MCF 10A (cell line): Measurements from ENCODE around the gene E2F1. TPM values are rescaled to one million over a fixed set of nuclear protein-coding genes. Genes with fewer than 3 reads are reported as not detected.

ENCODE experiments used
- BruUV-seq: library from RNA; stranded (reverse); fragments of 400-500 nt; replicated peaks from 2 replicates; lab custom pipeline; 2021; lab: Mats Ljungman, UMichigan
- CTCF ChIA-PET: fragments of 300-600 bp; sonication (Branson Sonifier 250); formaldehyde crosslinking; extraction: SDS; loops from one replicate; lab custom pipeline; 2021; ENCODE audit warnings: antibody characterized with exemption, inconsistent platforms; lab: Yijun Ruan, JAX
- POLR2A ChIA-PET: fragments of 300-600, 350-650 bp; sonication (Branson Sonifier 250); formaldehyde crosslinking; extraction: SDS; loops from one replicate; lab custom pipeline; 2020; ENCODE audit warnings: antibody characterized with exemption, inconsistent platforms; lab: Yijun Ruan, JAX
- DNase-seq: peaks from one replicate; pipeline ENCODE4 v3.0.0-alpha.2; 2018; ENCODE audit not compliant: unreplicated experiment
- H3K27ac Mint-ChIP-seq: one replicate; pipeline ENCODE4 v1.8.0; 2022; ENCODE audit warnings: mild to moderate bottlenecking, low read depth, mixed read lengths; ENCODE audit not compliant: unreplicated experiment
- H3K27me3 Mint-ChIP-seq: one replicate; pipeline ENCODE4 v1.8.0; 2022; ENCODE audit warnings: mixed read lengths; ENCODE audit not compliant: insufficient read depth, unreplicated experiment
- H3K36me3 Mint-ChIP-seq: one replicate; pipeline ENCODE4 v1.8.0; 2022; ENCODE audit warnings: mild to moderate bottlenecking, moderate library complexity, mixed read lengths; ENCODE audit not compliant: insufficient read depth, unreplicated experiment
- H3K4me1 Mint-ChIP-seq: one replicate; pipeline ENCODE4 v1.8.0; 2022; ENCODE audit warnings: mixed read lengths; ENCODE audit not compliant: insufficient read depth, unreplicated experiment
- H3K4me3 Mint-ChIP-seq: one replicate; pipeline ENCODE4 v1.8.0; 2022; ENCODE audit warnings: mild to moderate bottlenecking, moderate library complexity, mixed read lengths; ENCODE audit not compliant: unreplicated experiment
- H3K9me3 Mint-ChIP-seq: one replicate; pipeline ENCODE4 v1.8.0; 2022; ENCODE audit warnings: mixed read lengths; ENCODE audit not compliant: unreplicated experiment
- CTCF ChIP-seq: fragments of 200-600 bp; IDR thresholded peaks from one replicate; pipeline ENCODE4 v1.8.0; 2022; ENCODE audit warnings: antibody characterized with exemption, mild to moderate bottlenecking; ENCODE audit not compliant: unreplicated experiment
- intact Hi-C: fragments of 100-400 bp; cut with micrococcal nuclease; formaldehyde crosslinking; loops from 2 replicates; pipeline ENCODE4 v1.14.1; 2022
- total RNA-seq: library from RNA; stranded (reverse); gene quantifications from 2 replicates; pipeline ENCODE4 v1.2.3, GENCODE V29; 2022

Gene E2F1
- total RNA-seq, 1 experiment from 2014 or later, result 3.7 TPM

GRCh38 chr20:33687993-33688937 lies 2.1 kb upstream of the E2F1 start:
- Mint-ChIP-seq H3K4me3 (no peak overlapping the region), H3K9me3 (no peaks in the 10 kb centered on the region), H3K4me1 (peaks cover 13% of the 10 kb centered on the region), H3K27ac (no peak overlapping the region), H3K27me3 (no peaks in the 10 kb centered on the region), H3K36me3 (peaks cover 4% of the 10 kb centered on the region)
- POLR2A ChIA-PET, result interaction anchor here (0.7 kb wide), 1 partner anchor 217 kb away, joined by 3 read pairs; no protein-coding TSS in a partner anchor
- no TSS peak for BruUV-seq
- intact Hi-C loops, result loop anchor here (10.0 kb wide), 1 partner anchor 127 kb away; the partner anchor contains the start of gene CHMP4B
- CTCF ChIA-PET, result interaction anchor here (0.7 to 2.2 kb wide), 2 partner anchors 20 to 32 kb away, joined by 4 to 7 read pairs; partner anchors contain the start of gene PXMP4
- no peak for DNase-seq
- TF ChIP-seq CTCF, result no peak

- BruUV-seq, result no TSS peak
- Mint-ChIP-seq H3K27ac (no peak overlapping the region), H3K9me3 (no peaks in the 10 kb centered on the region), H3K4me1 (peaks cover 13% of the 10 kb centered on the region), H3K27me3 (no peaks in the 10 kb centered on the region), H3K4me3 (no peak overlapping the region), H3K36me3 (peaks cover 4% of the 10 kb centered on the region)
- no peak for TF ChIP-seq CTCF
- DNase-seq, result no peak
- intact Hi-C loops, result loop anchor here (10.0 kb wide), 1 partner anchor 127 kb away; the partner anchor contains the start of gene CHMP4B
- ChIA-PET POLR2A (interaction anchor here (0.6 to 0.7 kb wide), 4 partner anchors 17 to 489 kb away, joined by 3 to 5 read pairs (median 3); no protein-coding TSS in a partner anchor), CTCF (interaction anchor here (0.7 to 2.2 kb wide), 2 partner anchors 19 to 33 kb away, joined by 4 to 7 read pairs; partner anchors contain the start of gene PXMP4)
Observed at GRCh38 chr20:33687370-33687915, 1.3 kb upstream of the E2F1 start.

GRCh38 chr20:33686984-33687366 lies 790 bp upstream of the E2F1 start:
- H3K27ac Mint-ChIP-seq, result no peak overlapping the region
- peaks cover 13% of the 10 kb centered on the region for H3K4me1 Mint-ChIP-seq
- H3K27me3 Mint-ChIP-seq, result no peaks in the 10 kb centered on the region
- DNase-seq, result no peak
- H3K36me3 Mint-ChIP-seq, result peaks cover 4% of the 10 kb centered on the region
- no peaks in the 10 kb centered on the region for H3K9me3 Mint-ChIP-seq
- ChIA-PET CTCF (interaction anchor here (2.2 kb wide), 1 partner anchor 33 kb away, joined by 7 read pairs; the partner anchor contains the start of gene PXMP4), POLR2A (interaction anchor here (0.6 to 0.7 kb wide), 4 partner anchors 17 to 489 kb away, joined by 3 to 5 read pairs (median 3); no protein-coding TSS in a partner anchor)
- intact Hi-C loops, result loop anchor here (10.0 kb wide), 1 partner anchor 128 kb away; the partner anchor contains the start of gene CHMP4B
- peak overlapping the region; percentile 72 for H3K4me3 Mint-ChIP-seq
- BruUV-seq, result no TSS peak
- no peak for TF ChIP-seq CTCF
